ENCODE measurements around the gene KRT71. TPM values are rescaled to one million over a fixed set of nuclear protein-coding genes. Genes with fewer than 3 reads are reported as not detected.

Gene KRT71
- total RNA-seq, 1 donor from 2014 or later, result not detected

GRCh38 chr12:52526511-52526951 is 26.4 kb downstream of the KRT71 start:
- no peak for TF ChIP-seq CTCF (conservative IDR thresholded peaks at IDR 0.05)
- no peaks in the 10 kb centered on the region for H3K4me1 Mint-ChIP-seq
- no peak overlapping the region for H3K27ac Mint-ChIP-seq (ENCODE audit: unreplicated experiment)
- no peaks in the 10 kb centered on the region for H3K36me3 Mint-ChIP-seq (ENCODE audit: low read depth)
- no peaks in the 10 kb centered on the region for H3K27me3 Mint-ChIP-seq (ENCODE audit: low read depth)
- H3K9me3 Mint-ChIP-seq, result no peaks in the 10 kb centered on the region
- H3K4me3 Mint-ChIP-seq, result no peak overlapping the region
- no peak for DNase-seq (ENCODE audit: low read depth, low spot score)

DNA sequence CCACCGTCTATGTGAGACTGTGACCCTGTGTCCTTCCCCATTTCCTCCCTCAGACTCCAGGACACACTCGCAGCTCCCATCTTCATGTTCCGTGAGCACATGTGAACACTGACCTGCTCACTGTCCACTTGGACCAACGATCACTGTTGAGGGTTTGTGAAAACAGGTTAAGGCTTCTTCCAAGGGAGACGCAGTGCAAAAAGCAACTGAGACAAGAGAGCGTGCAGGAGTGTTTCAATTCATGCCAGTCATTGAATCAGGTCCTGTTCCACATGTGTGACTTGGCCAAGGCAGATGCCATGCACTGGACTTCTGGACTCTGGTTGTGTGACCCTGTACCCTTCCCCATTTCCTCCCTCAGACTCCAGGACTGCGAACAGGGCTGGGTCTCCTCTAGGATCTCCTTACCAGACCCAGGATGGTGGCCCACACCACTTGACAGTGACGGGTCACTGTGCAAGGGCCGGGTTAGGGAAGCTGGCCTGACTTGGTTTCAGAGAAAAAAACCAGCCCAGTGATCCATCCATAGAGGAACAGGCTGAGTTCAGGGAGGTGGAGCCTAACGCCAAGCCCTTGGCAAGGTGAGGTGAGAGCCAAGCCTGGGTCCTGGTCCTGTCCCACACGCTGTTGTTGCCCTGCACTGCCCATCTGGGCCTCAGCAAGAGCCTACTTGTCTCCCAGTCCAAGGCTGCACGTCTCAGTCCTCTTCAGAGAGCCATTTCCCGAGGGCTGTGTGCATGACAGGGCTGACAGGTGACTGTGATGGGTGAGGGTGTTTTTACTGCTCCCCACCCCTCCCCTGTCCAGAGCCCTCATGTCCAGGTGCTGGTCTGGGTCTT is 27.1 kb downstream of the KRT71 start:
- Mint-ChIP-seq H3K9me3 (no peaks in the 10 kb centered on the region), H3K27me3 (ENCODE audit: low read depth) (no peaks in the 10 kb centered on the region), H3K36me3 (ENCODE audit: low read depth) (no peaks in the 10 kb centered on the region), H3K4me1 (no peaks in the 10 kb centered on the region), H3K4me3 (no peak overlapping the region), H3K27ac (ENCODE audit: unreplicated experiment) (no peak overlapping the region)
- no peak for TF ChIP-seq CTCF (conservative IDR thresholded peaks at IDR 0.05)
- DNase-seq (ENCODE audit: low read depth, low spot score), result no peak

DNA sequence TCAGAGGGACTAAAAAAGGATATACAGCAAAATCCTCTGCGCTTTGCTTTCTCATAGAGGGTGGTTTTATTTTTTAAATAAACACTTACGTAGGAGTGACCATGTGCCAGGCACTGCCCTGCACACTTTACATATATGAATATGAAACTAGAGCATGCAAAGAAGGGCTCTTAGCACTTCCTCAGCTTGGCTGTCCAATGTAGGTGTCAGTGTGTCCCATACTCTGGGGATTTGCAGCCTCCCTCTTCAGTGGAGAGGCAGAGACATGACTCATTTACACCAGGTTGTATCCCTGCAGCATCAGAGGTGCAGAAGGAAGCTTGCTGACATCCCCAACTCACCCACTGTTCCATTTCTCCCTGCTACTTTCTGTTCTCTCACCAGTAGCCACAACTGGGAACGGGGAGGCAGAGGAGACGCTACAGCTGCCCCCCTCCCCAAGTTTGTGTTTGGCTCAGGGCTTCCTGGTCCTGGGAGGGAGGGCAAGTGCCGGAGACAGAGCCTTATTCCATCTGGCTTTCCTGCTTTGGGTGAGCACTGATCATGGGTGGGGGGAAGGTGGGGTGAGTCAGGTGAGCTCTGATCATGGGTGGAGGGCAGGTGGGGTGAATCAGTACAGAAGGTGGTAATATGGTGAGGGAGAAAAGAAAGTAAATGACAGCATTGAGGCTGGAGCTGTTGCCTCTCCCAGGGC is 27.9 kb downstream of the KRT71 start:
- Mint-ChIP-seq H3K9me3 (no peaks in the 10 kb centered on the region), H3K27me3 (ENCODE audit: low read depth) (no peaks in the 10 kb centered on the region), H3K4me1 (no peaks in the 10 kb centered on the region), H3K4me3 (no peak overlapping the region), H3K27ac (ENCODE audit: unreplicated experiment) (no peak overlapping the region), H3K36me3 (ENCODE audit: low read depth) (no peaks in the 10 kb centered on the region)
- no peak for TF ChIP-seq CTCF (conservative IDR thresholded peaks at IDR 0.05)
- no peak for DNase-seq (ENCODE audit: low read depth, low spot score)

DNA sequence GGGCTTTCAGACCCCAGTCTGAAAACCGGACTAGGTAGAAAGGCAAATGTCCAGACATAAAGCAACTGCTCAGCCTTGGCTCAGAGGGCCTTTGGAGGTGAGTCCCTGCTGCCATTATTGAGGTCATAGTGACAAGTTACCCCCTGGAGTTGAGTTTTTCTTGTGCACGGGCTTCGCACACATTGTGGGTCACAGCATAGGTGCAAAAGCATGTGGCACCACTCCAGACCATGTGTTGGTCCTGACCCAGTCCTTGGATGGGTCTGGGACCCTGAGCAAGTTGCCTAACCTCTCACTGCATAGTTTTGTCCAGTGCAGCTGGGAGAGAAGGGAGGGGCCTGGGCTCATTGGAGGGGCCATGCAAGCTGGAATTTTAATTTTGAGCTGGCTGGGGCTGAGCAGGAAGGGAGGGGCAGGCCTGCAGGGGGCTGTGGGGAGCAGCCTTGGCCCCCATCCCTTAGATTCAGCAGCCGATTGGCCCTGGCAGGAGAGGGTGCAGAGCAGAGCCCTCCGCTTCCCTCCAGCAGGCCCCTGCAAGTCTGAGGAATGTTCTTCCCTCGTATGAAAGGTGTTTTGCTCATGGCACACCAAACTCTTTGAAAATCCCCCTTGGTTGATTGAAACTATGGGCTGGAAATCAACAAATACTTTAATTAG is 28.6 kb downstream of the KRT71 start:
- Mint-ChIP-seq H3K4me3 (no peak overlapping the region), H3K36me3 (ENCODE audit: low read depth) (no peaks in the 10 kb centered on the region), H3K4me1 (no peaks in the 10 kb centered on the region), H3K27me3 (ENCODE audit: low read depth) (peaks cover 3% of the 10 kb centered on the region), H3K9me3 (no peaks in the 10 kb centered on the region), H3K27ac (ENCODE audit: unreplicated experiment) (no peak overlapping the region)
- no peak for TF ChIP-seq CTCF (conservative IDR thresholded peaks at IDR 0.05)
- no peak for DNase-seq (ENCODE audit: low read depth, low spot score)

GRCh38 chr12:52523824-52524223 is 29.1 kb downstream of the KRT71 start:
- Mint-ChIP-seq H3K4me3 (no peak overlapping the region), H3K9me3 (no peaks in the 10 kb centered on the region), H3K36me3 (ENCODE audit: low read depth) (no peaks in the 10 kb centered on the region), H3K4me1 (no peaks in the 10 kb centered on the region), H3K27ac (ENCODE audit: unreplicated experiment) (peak overlapping the region; percentile 35), H3K27me3 (ENCODE audit: low read depth) (peaks cover 8% of the 10 kb centered on the region)
- no peak for TF ChIP-seq CTCF (conservative IDR thresholded peaks at IDR 0.05)
- no peak for DNase-seq (ENCODE audit: low read depth, low spot score)

All from neural crest cell (in vitro differentiated cells).